GM12874 (cell line): ENCODE data around the gene PSME1.

Experiments
- CTCF ChIP-seq: IDR thresholded peaks from 2 replicates; pipeline ENCODE4 v1.5.1; 2011; ENCODE audit warnings: low read depth, mild to moderate bottlenecking, control low read depth, low read length, moderate library complexity; ENCODE audit not compliant: insufficient read depth

PSME1 gene

GRCh38 chr14:24164518-24164991, 28.6 kb downstream of the PSME1 start:
- TF ChIP-seq CTCF, result no peak

GRCh38 chr14:24165785-24166184, 29.8 kb downstream of the PSME1 start:
- TF ChIP-seq CTCF, result no peak

- TF ChIP-seq CTCF, result no peak
These were observed 31.6 kb downstream of the PSME1 start for GRCh38 chr14:24167469-24168114.

GRCh38 chr14:24171422-24172260, 35.6 kb downstream of the PSME1 start, which contains the start of gene REC8:
TSS of gene REC8 (plus strand) at chr14:24172080. CDS start at chr14:24172553, 473 bp downstream.
- no peak for TF ChIP-seq CTCF

GRCh38 chr14:24172261-24172860, 36.4 kb downstream of the PSME1 start:
- no peak for TF ChIP-seq CTCF

GRCh38 chr14:24172871-24173281, 36.9 kb downstream of the PSME1 start:
- no peak for TF ChIP-seq CTCF

- no peak for TF ChIP-seq CTCF
These were observed 40.6 kb downstream of the PSME1 start for GRCh38 chr14:24176599-24176998.
